GM19438 (cell line): ENCODE data around the gene MRE11.

ENCODE experiments used
- ATAC-seq: cut with Tn5 transposase; IDR thresholded peaks from one replicate; pipeline ENCODE4 v1.9.1; 2021; ENCODE audit warnings: low read depth; ENCODE audit not compliant: unreplicated experiment

Gene MRE11

GRCh38 chr11:94493281-94494125 is at the start of gene MRE11, which contains the start of gene ANKRD49:
TSS of gene MRE11 (minus strand) at chr11:94493844. CDS start at chr11:94492801, 1,043 bp downstream.
TSS of gene ANKRD49 (plus strand) at chr11:94493984. CDS start at chr11:94496694, 2,710 bp downstream.
- ATAC-seq, result peak; percentile 100

- no peak for ATAC-seq
Measured at GRCh38 chr11:94539420-94539819, 45.8 kb upstream of the MRE11 start.

GRCh38 chr11:94537031-94537600 is 43.5 kb upstream of the MRE11 start:
- ATAC-seq, result no peak

- ATAC-seq, result no peak
Measured at GRCh38 chr11:94536386-94536785, 42.7 kb upstream of the MRE11 start.

GRCh38 chr11:94533696-94534630 is 40.3 kb upstream of the MRE11 start:
- no peak for ATAC-seq

GRCh38 chr11:94533206-94533605 is 39.6 kb upstream of the MRE11 start:
- ATAC-seq, result no peak

GRCh38 chr11:94532211-94532610 is 38.6 kb upstream of the MRE11 start:
- no peak for ATAC-seq

- ATAC-seq, result no peak
Measured at GRCh38 chr11:94528551-94528950, 34.9 kb upstream of the MRE11 start.

GRCh38 chr11:94526645-94527438 is 33.2 kb upstream of the MRE11 start:
- ATAC-seq, result no peak

- no peak for ATAC-seq
Measured at GRCh38 chr11:94525546-94526324, 32.1 kb upstream of the MRE11 start.

GRCh38 chr11:94524341-94524740 is 30.7 kb upstream of the MRE11 start:
- ATAC-seq, result peak; percentile 51

- no peak for ATAC-seq
Measured at GRCh38 chr11:94521684-94522083, 28.0 kb upstream of the MRE11 start.

- no peak for ATAC-seq
Measured at GRCh38 chr11:94519478-94520084, 25.9 kb upstream of the MRE11 start.

- no peak for ATAC-seq
Measured at GRCh38 chr11:94518300-94518699, 24.7 kb upstream of the MRE11 start.

- no peak for ATAC-seq
Measured at GRCh38 chr11:94516725-94517124, 23.1 kb upstream of the MRE11 start.

GRCh38 chr11:94515398-94515797 is 21.8 kb upstream of the MRE11 start:
- no peak for ATAC-seq

GRCh38 chr11:94513091-94513490 is 19.4 kb upstream of the MRE11 start:
- ATAC-seq, result no peak

GRCh38 chr11:94511932-94512781 is 18.5 kb upstream of the MRE11 start, which contains the start of gene C11orf97:
TSS of gene C11orf97 (plus strand) at chr11:94512461. CDS start at chr11:94512529, 68 bp downstream.
- peak; percentile 92 for ATAC-seq
